Hepatocyte (in vitro differentiated cells): ENCODE results near the gene NUP210L. TPM values are rescaled to one million over a fixed set of nuclear protein-coding genes. Genes with fewer than 3 reads are reported as not detected.

Source experiments
- DNase-seq: peaks from one replicate; pipeline ENCODE4 v3.0.0-alpha.2; 2016; ENCODE audit warnings: low spot score
- H2AFZ ChIP-seq: fragments of 200-600 bp; sonication (generic); 2 replicates; pipeline ENCODE4 v1.6.0; 2016; ENCODE audit warnings: antibody characterized with exemption, mild to moderate bottlenecking
- H3K27ac ChIP-seq: fragments of 200-600 bp; sonication (generic); 2 replicates; pipeline ENCODE4 v1.5.1; 2016; ENCODE audit warnings: mild to moderate bottlenecking
- H3K27me3 ChIP-seq: fragments of 200-600 bp; sonication (generic); 2 replicates; pipeline ENCODE4 v1.6.1; 2016
- H3K36me3 ChIP-seq: fragments of 200-600 bp; sonication (generic); replicated peaks from 2 replicates; pipeline ENCODE4 v1.5.1; 2016; ENCODE audit warnings: low read depth; ENCODE audit not compliant: insufficient read depth
- H3K4me1 ChIP-seq: fragments of 200-600 bp; sonication (generic); 2 replicates; pipeline ENCODE4 v1.5.1; 2016; ENCODE audit warnings: mild to moderate bottlenecking, moderate library complexity; ENCODE audit not compliant: insufficient read depth
- H3K4me2 ChIP-seq: fragments of 200-600 bp; sonication (generic); 2 replicates; pipeline ENCODE4 v1.6.0; 2016
- H3K4me3 ChIP-seq: fragments of 200-600 bp; sonication (generic); 2 replicates; pipeline ENCODE4 v1.5.1; 2016; ENCODE audit warnings: mild to moderate bottlenecking
- H3K79me2 ChIP-seq: fragments of 200-600 bp; sonication (generic); 2 replicates; pipeline ENCODE4 v1.6.0; 2017; ENCODE audit warnings: mild to moderate bottlenecking
- H3K9me2 ChIP-seq: fragments of 200-600 bp; sonication (generic); replicated peaks from 2 replicates; pipeline ENCODE4 v1.6.0; 2017; ENCODE audit warnings: mild to moderate bottlenecking; ENCODE audit not compliant: insufficient read depth
- H3K9me3 ChIP-seq: fragments of 200-600 bp; sonication (generic); 2 replicates; pipeline ENCODE4 v1.5.1; 2016; ENCODE audit warnings: low read depth, mild to moderate bottlenecking
- H4K20me1 ChIP-seq: fragments of 200-600 bp; sonication (generic); 2 replicates; pipeline ENCODE4 v1.6.0; 2016; ENCODE audit warnings: mild to moderate bottlenecking; ENCODE audit not compliant: insufficient read depth, poor library complexity, severe bottlenecking
- EZH2 ChIP-seq: fragments of 200-600 bp; sonication (generic); IDR thresholded peaks from 2 replicates; pipeline ENCODE4 v1.6.1; 2016; ENCODE audit warnings: antibody characterized with exemption, mild to moderate bottlenecking, borderline replicate concordance
- EZH2phosphoT487 ChIP-seq: fragments of 200-600 bp; sonication (generic); IDR thresholded peaks from one replicate; pipeline ENCODE4 v1.6.1; 2018; ENCODE audit warnings: antibody characterized with exemption, mild to moderate bottlenecking, low read depth, moderate library complexity; ENCODE audit not compliant: unreplicated experiment, severe bottlenecking
- WGBS: methylation state at CpG from one replicate; pipeline ENCODE4 v1.1.6; 2016; ENCODE audit warnings: low lambda C conversion rate; ENCODE audit errors: missing lambda C conversion rate; 5-methylcytosine and 5-hydroxymethylcytosine counted together
- polyA plus RNA-seq: library from polyadenylated mRNA; unstranded; fragments of >200 nt; fragmentation: Nextera tagmentation; extraction: Ambion mirVana; gene quantifications from 2 replicates; pipeline ENCODE4 v1.2.1, GENCODE V29; 2016
- total RNA-seq: library from RNA; depleted of rRNA; stranded (reverse); fragments of >200 nt; gene quantifications from 2 replicates; pipeline ENCODE4 v1.2.3, GENCODE V29; 2014
- TF ChIP-seq, protein P1 (sequence below): fragments of 200-600 bp; sonication (generic); IDR thresholded peaks from 2 replicates; pipeline ENCODE4 v1.5.1; 2016; ENCODE audit warnings: antibody characterized with exemption, mild to moderate bottlenecking; ENCODE audit not compliant: poor library complexity

The NUP210L gene
- total and polyA plus RNA-seq, 2 experiments from 2014 or later = 0.03 TPM; not detected in 1

DNA sequence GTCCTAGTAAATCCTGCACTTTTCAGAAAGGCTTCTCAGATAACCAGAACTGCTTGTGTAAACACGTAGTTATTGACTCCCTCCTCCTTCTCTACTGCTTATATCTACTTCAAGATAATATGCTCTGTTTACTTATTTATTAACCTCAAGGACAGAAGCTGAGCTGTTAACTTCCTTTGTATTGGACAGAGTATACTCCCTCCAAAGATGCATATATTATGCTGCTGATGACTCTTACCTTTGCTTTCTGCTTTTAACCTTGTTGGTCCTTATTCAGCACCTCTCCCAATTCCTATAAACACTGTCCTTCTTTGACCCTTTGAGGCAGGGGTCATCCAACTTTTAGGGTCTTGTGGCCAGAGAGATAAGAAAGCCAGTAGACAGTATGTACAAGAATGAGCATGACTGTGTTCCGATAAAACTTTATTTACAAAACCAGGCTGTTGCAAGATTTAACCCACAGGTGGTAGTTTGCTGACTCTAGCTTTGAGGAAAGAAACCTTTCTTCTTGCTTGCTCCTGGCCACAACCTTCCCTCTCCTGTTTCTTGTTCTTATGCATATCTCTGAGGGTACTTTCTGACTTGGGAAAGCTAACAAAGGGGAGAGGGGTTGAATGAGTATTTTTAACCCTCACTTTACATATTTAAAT, 32.1 kb upstream of the NUP210L start:
- Histone ChIP-seq H3K79me2 (peaks cover 5% of the 10 kb centered on the region), H3K27ac (peak overlapping the region; percentile 53), H3K9me2 (no peaks in the 10 kb centered on the region), H3K4me1 (no peaks in the 10 kb centered on the region), H2AFZ (no peak overlapping the region), H4K20me1 (no peaks in the 10 kb centered on the region), H3K4me3 (no peak overlapping the region), H3K4me2 (peak overlapping the region; percentile 60), H3K36me3 (no peaks in the 10 kb centered on the region), H3K27me3 (no peaks in the 10 kb centered on the region), H3K9me3 (no peaks in the 10 kb centered on the region)
- TF ChIP-seq EZH2 (no peak), EZH2phosphoT487 (no peak)
- TF ChIP-seq, protein P1, sequence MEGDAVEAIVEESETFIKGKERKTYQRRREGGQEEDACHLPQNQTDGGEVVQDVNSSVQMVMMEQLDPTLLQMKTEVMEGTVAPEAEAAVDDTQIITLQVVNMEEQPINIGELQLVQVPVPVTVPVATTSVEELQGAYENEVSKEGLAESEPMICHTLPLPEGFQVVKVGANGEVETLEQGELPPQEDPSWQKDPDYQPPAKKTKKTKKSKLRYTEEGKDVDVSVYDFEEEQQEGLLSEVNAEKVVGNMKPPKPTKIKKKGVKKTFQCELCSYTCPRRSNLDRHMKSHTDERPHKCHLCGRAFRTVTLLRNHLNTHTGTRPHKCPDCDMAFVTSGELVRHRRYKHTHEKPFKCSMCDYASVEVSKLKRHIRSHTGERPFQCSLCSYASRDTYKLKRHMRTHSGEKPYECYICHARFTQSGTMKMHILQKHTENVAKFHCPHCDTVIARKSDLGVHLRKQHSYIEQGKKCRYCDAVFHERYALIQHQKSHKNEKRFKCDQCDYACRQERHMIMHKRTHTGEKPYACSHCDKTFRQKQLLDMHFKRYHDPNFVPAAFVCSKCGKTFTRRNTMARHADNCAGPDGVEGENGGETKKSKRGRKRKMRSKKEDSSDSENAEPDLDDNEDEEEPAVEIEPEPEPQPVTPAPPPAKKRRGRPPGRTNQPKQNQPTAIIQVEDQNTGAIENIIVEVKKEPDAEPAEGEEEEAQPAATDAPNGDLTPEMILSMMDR = no peak
- 19% methylated on average over 2 of the region's 2 CpGs for WGBS
- DNase-seq = peak; percentile 24

DNA sequence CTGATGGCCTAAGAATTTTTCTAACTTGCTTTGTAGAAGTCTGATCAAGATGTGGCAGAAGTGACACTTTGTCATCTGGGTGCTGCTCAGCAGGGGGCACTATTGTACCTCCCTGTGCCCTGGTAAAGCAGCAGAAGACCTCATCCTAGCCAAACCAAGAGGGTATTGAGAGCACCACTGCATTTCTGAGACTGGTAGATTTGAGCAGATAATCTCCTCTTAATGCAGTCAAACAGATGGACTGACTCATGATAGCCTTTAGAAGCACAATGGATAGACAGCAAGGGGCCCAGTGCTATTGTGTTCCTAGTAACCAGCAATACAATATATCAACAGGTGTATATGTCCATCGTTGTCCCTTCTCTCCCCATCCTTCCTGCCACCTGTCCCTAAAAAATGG, 31.3 kb upstream of the NUP210L start:
- 71% methylated on average over 1 of the region's 1 CpG for WGBS

DNA sequence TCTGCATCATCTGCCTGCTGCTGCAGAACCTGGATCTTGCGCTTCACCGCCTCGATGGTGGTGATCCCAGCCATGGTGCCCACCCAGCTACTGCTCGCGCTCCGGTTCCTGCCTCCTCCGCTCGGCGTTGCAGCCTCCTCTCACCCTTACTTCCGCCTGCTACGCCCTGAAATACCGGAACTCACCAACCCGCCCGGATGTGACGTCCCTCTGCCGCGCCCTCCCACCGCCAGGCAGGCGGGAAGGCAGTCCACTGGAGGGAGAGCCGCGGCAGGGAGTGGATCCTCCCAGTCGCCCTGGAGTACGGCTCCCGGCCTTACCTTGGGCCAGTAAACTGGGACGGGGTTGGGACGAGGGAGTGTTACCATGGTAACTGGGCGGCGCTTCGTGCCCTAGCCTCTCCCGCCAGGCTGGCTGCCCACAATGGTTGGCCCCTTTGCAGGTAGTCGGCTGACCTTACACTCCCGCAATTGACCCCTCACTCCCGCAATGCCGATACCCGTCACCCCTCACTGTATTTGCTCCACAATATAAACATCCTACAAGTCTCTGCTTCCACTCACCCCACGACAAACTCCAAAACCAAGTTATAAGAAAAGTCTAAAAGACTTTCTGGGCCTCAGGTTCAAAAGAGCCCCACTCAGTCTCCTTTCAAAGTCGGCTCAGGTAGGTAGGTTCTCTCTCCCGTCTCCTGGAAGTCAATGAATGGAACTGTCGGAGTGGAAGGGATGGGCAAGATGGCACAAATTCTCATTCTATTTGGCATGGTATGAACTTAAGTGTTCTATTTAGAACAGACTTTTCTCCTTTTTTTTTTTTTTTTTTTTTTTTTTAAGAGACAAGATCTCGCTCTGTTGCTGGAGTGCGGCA, 28.4 kb upstream of the NUP210L start:
- no peaks in the 10 kb centered on the region for H3K9me3 ChIP-seq
- peak overlapping the region; percentile 96 for H3K27ac ChIP-seq
- TF ChIP-seq EZH2phosphoT487 (no peak), EZH2 (no peak)
- TF ChIP-seq, protein P1 = no peak
- no peaks in the 10 kb centered on the region for H3K36me3 ChIP-seq
- H3K4me2 ChIP-seq = peak overlapping the region; percentile 87
- H3K9me2 ChIP-seq = no peaks in the 10 kb centered on the region
- peaks cover 42% of the 10 kb centered on the region for H3K79me2 ChIP-seq
- H4K20me1 ChIP-seq = peaks cover 33% of the 10 kb centered on the region
- peak; percentile 98 for DNase-seq
- peak overlapping the region; percentile 76 for H3K4me3 ChIP-seq
- H3K4me1 ChIP-seq = peaks cover 30% of the 10 kb centered on the region
- 6% methylated on average over 41 of the region's 41 CpGs for WGBS
- H3K27me3 ChIP-seq = no peaks in the 10 kb centered on the region
- H2AFZ ChIP-seq = peak overlapping the region; percentile 76

More for the DNA sequence above, 31.3 kb upstream of the NUP210L start:
- Histone ChIP-seq H3K27ac (peak overlapping the region; percentile 52), H3K4me2 (peak overlapping the region; percentile 60), H3K9me2 (no peaks in the 10 kb centered on the region), H3K36me3 (no peaks in the 10 kb centered on the region), H3K79me2 (peaks cover 13% of the 10 kb centered on the region), H3K27me3 (no peaks in the 10 kb centered on the region), H3K9me3 (no peaks in the 10 kb centered on the region), H2AFZ (no peak overlapping the region), H3K4me3 (no peak overlapping the region), H4K20me1 (peaks cover 5% of the 10 kb centered on the region), H3K4me1 (peaks cover 6% of the 10 kb centered on the region)
- DNase-seq = peak; percentile 71
- TF ChIP-seq EZH2 = no peak
- TF ChIP-seq, protein P1 = peak; percentile 55
